H1 (cell line): ENCODE data around the gene ATP11A. TPM values are rescaled to one million over a fixed set of nuclear protein-coding genes. Genes with fewer than 3 reads are reported as not detected.

Experiments used
- CTCF ChIA-PET: fragments of 300-600 bp; sonication (Branson Sonifier 250); formaldehyde crosslinking; loops from one replicate; lab custom pipeline; 2021; ENCODE audit not compliant: partially characterized antibody; lab: Charles Lee
- POLR2A ChIA-PET: fragments of 300-600 bp; sonication (Branson Sonifier 250); formaldehyde crosslinking; loops from one replicate; lab custom pipeline; 2021; ENCODE audit warnings: inconsistent platforms; ENCODE audit not compliant: partially characterized antibody; lab: Charles Lee
- DNase-seq, 2 experiments: peaks; one replicate each; pipeline versions ENCODE4 v3.0.0 to v3.0.0-alpha.2; 2010 to 2022; ENCODE audit warnings: low spot score in 2 of 2, low read depth in 1 of 2, mixed read lengths in 1 of 2
- FAIRE-seq: peaks from 2 replicates; lab custom pipeline; 2011; peaks lifted over from hg19 to GRCh38; lab: Jason Lieb, UNC
- H2AFZ ChIP-seq: 2 replicates; pipeline ENCODE4 v1.8.1; 2012; ENCODE audit warnings: low read length, inconsistent platforms
- H2AK5ac ChIP-seq: 2 replicates; pipeline ENCODE4 v1.6.1; 2013; ENCODE audit warnings: low read depth, low read length
- H2BK120ac ChIP-seq: replicated peaks from 2 replicates; pipeline ENCODE3; 2013; ENCODE audit warnings: low read depth, low read length, inconsistent platforms
- H2BK12ac ChIP-seq: 2 replicates; pipeline ENCODE4 v1.6.1; 2013; ENCODE audit warnings: low read depth, low read length
- H2BK15ac ChIP-seq: 2 replicates; pipeline ENCODE4 v1.6.1; 2013; ENCODE audit warnings: low read length
- H2BK20ac ChIP-seq: 2 replicates; pipeline ENCODE4 v1.6.1; 2013; ENCODE audit warnings: low read length
- H2BK5ac ChIP-seq: 2 replicates; pipeline ENCODE4 v1.6.1; 2013; ENCODE audit warnings: low read depth, low read length
- H3K14ac ChIP-seq: 2 replicates; pipeline ENCODE4 v1.6.1; 2013; ENCODE audit warnings: inconsistent platforms; ENCODE audit not compliant: insufficient read length
- H3K18ac ChIP-seq: 2 replicates; pipeline ENCODE4 v1.6.1; 2013; ENCODE audit warnings: low read length; ENCODE audit errors: extremely low read depth
- H3K23ac ChIP-seq: 2 replicates; pipeline ENCODE4 v1.6.1; 2013; ENCODE audit warnings: inconsistent platforms; ENCODE audit not compliant: insufficient read length
- H3K23me2 ChIP-seq: 2 replicates; pipeline ENCODE4 v1.6.1; 2013; ENCODE audit warnings: low read depth, low read length
- H3K27ac ChIP-seq: 2 replicates; pipeline ENCODE4 v1.6.1; 2011; ENCODE audit warnings: low read depth, low read length, inconsistent platforms
- H3K27me3 ChIP-seq, 4 experiments: replicated peaks in 1 of 4; 1 replicate in 1 of 4; 2 replicates in 3 of 4; pipeline versions ENCODE4 v1.6.1 to v1.8.1; 2011 to 2013; ENCODE audit warnings: low read length in 3 of 4, mild to moderate bottlenecking in 3 of 4, inconsistent platforms in 2 of 4, mixed read lengths in 2 of 4, moderate library complexity in 1 of 4; ENCODE audit not compliant: control insufficient read depth in 3 of 4, insufficient read depth in 3 of 4; ENCODE audit errors: extremely low read depth in 1 of 4
- H3K36me3 ChIP-seq, 4 experiments: 2 replicates each; pipeline versions ENCODE4 v1.6.1 to v1.8.1; 2011 to 2013; ENCODE audit warnings: mild to moderate bottlenecking in 4 of 4, low read length in 3 of 4, moderate library complexity in 2 of 4, control low read depth in 1 of 4, inconsistent platforms in 1 of 4; ENCODE audit not compliant: insufficient read depth in 4 of 4, control insufficient read depth in 2 of 4
- H3K4ac ChIP-seq: replicated peaks from 2 replicates; pipeline ENCODE3; 2013; ENCODE audit warnings: low read length, low read depth, mixed read lengths, inconsistent platforms; ENCODE audit not compliant: insufficient read length
- H3K4me1 ChIP-seq, 4 experiments: replicated peaks in 1 of 4; 1 replicate in 1 of 4; 2 replicates in 3 of 4; pipeline versions ENCODE4 v1.6.1 to v1.8.1; 2011 to 2013; ENCODE audit warnings: low read length in 3 of 4, inconsistent platforms in 2 of 4, mixed read lengths in 1 of 4; ENCODE audit not compliant: insufficient read depth in 4 of 4, control insufficient read depth in 3 of 4
- H3K4me2 ChIP-seq, 2 experiments: 2 replicates each; pipeline versions ENCODE4 v1.6.1 to v1.8.1; 2011 to 2013; ENCODE audit warnings: low read depth in 2 of 2, low read length in 2 of 2, control low read depth in 1 of 2, inconsistent platforms in 1 of 2, mild to moderate bottlenecking in 1 of 2; ENCODE audit not compliant: insufficient read depth in 1 of 2
- H3K4me3 ChIP-seq, 4 experiments: fragments of 200-600, 300-600 bp in 1 of 4; sonication (generic), shearing (Covaris generic), sonication (Bioruptor Twin) in 1 of 4; 2 replicates each; pipeline versions ENCODE4 v1.5.1 to v1.8.1; 2011 to 2016; ENCODE audit warnings: low read length in 4 of 4, low read depth in 3 of 4, control low read depth in 2 of 4, inconsistent platforms in 2 of 4, mild to moderate bottlenecking in 2 of 4, mixed read lengths in 1 of 4, moderate library complexity in 1 of 4; ENCODE audit not compliant: insufficient read depth in 2 of 4; ENCODE audit errors: extremely low read depth in 1 of 4
- H3K56ac ChIP-seq: replicated peaks from 2 replicates; pipeline ENCODE3; 2013; ENCODE audit warnings: low read depth, mild to moderate bottlenecking, mixed read lengths, low read length, inconsistent platforms; ENCODE audit not compliant: insufficient read length
- H3K79me1 ChIP-seq: 2 replicates; pipeline ENCODE4 v1.6.1; 2013; ENCODE audit warnings: low read depth, low read length, control low read depth
- H3K79me2 ChIP-seq, 2 experiments: 2 replicates each; pipeline versions ENCODE4 v1.6.1 to v1.8.1; 2012 to 2013; ENCODE audit warnings: low read length in 2 of 2, mild to moderate bottlenecking in 2 of 2, inconsistent platforms in 1 of 2; ENCODE audit not compliant: insufficient read depth in 2 of 2, control insufficient read depth in 1 of 2
- H3K9ac ChIP-seq, 4 experiments: replicated peaks in 1 of 4; 1 replicate in 1 of 4; 2 replicates in 3 of 4; pipeline versions ENCODE4 v1.6.1 to v1.8.1; 2011 to 2013; ENCODE audit warnings: low read depth in 3 of 4, low read length in 3 of 4, control low read depth in 2 of 4, mild to moderate bottlenecking in 2 of 4, moderate library complexity in 2 of 4, inconsistent platforms in 1 of 4; ENCODE audit errors: extremely low read depth in 1 of 4
- H3K9me3 ChIP-seq, 2 experiments: 2 replicates each; pipeline versions ENCODE4 v1.6.1 to v1.8.1; 2012 to 2013; ENCODE audit warnings: mild to moderate bottlenecking in 2 of 2, moderate library complexity in 2 of 2, control low read depth in 1 of 2, inconsistent platforms in 1 of 2, low read depth in 1 of 2, low read length in 1 of 2, mixed read lengths in 1 of 2; ENCODE audit not compliant: insufficient read depth in 2 of 2
- H4K20me1 ChIP-seq, 2 experiments: replicated peaks in 1 of 2; 2 replicates each; pipeline versions ENCODE3 to v1.8.1; 2011 to 2013; ENCODE audit warnings: inconsistent platforms in 2 of 2, low read length in 2 of 2, mild to moderate bottlenecking in 1 of 2; ENCODE audit not compliant: insufficient read depth in 2 of 2, control insufficient read depth in 1 of 2
- H4K5ac ChIP-seq: 2 replicates; pipeline ENCODE4 v1.6.1; 2013; ENCODE audit warnings: low read length, low read depth, mixed read lengths, inconsistent platforms; ENCODE audit not compliant: insufficient read length
- H4K8ac ChIP-seq: 2 replicates; pipeline ENCODE4 v1.8.0; 2013; ENCODE audit warnings: mild to moderate bottlenecking, moderate library complexity, low read length, inconsistent platforms; ENCODE audit not compliant: insufficient read depth; ENCODE audit errors: extremely low read depth
- H4K91ac ChIP-seq: replicated peaks from 2 replicates; pipeline ENCODE3; 2013; ENCODE audit warnings: low read length, mixed read lengths, inconsistent platforms; ENCODE audit not compliant: insufficient read length
- BACH1 ChIP-seq: IDR thresholded peaks from 2 replicates; pipeline ENCODE4 v1.6.1; 2012; ENCODE audit warnings: low read length, improper control_type of control experiment
- CEBPB ChIP-seq: IDR thresholded peaks from 2 replicates; pipeline ENCODE4 v1.6.1; 2012; ENCODE audit warnings: low read depth, low read length
- TBP ChIP-seq: IDR thresholded peaks from 2 replicates; pipeline ENCODE4 v1.6.1; 2011; ENCODE audit warnings: low read depth, low read length, improper control_type of control experiment
- WGBS, 2 experiments: shearing (Covaris generic) in 1 of 2; methylation state at CpG; one replicate each; pipeline versions ENCODE4 v1.1.6 to v1.1.7; 2013 to 2015; ENCODE audit warnings: low lambda C conversion rate in 2 of 2, mixed read lengths in 2 of 2, inconsistent platforms in 1 of 2, low coverage in 1 of 2, missing lambda C conversion rate in 1 of 2; ENCODE audit not compliant: insufficient replicate concordance in 2 of 2, insufficient coverage in 1 of 2, insufficient read length in 1 of 2; ENCODE audit errors: extremely low coverage in 1 of 2, missing lambda C conversion rate in 1 of 2; 5-methylcytosine and 5-hydroxymethylcytosine counted together
- polyA plus RNA-seq, 7 experiments: library from polyadenylated mRNA; depleted of rRNA in 3 of 7; stranded (reverse) in 5 of 7; unstranded in 2 of 7; fragments of >200 nt in 5 of 7; fragments of 200-250 nt in 2 of 7; gene quantifications; 1 replicate in 5 of 7; 2 replicates in 1 of 7; 4 replicates in 1 of 7; pipeline versions ENCODE4 v1.2.1 to v1.2.3, GENCODE V29; 2011 to 2013; ENCODE audit warnings: missing spikeins in 2 of 7, mixed read lengths in 2 of 7
- total RNA-seq: library from RNA; stranded (reverse); fragmentation: NEBNext Ultra II Directional; extraction: Animal tissue kit (Norgen Biotek cat#: 25700); gene quantifications from 2 replicates; pipeline ENCODE4 v1.2.1, GENCODE V29; 2021
- TF ChIP-seq, protein P1 (sequence below), 3 experiments: IDR thresholded peaks; 1 replicate in 2 of 3; 2 replicates in 1 of 3; pipeline versions ENCODE4 v1.5.1 to v1.6.1; 2011; ENCODE audit warnings: low read length in 3 of 3, mild to moderate bottlenecking in 3 of 3, inconsistent platforms in 2 of 3, low read depth in 1 of 3, moderate library complexity in 1 of 3; ENCODE audit not compliant: insufficient read depth in 1 of 3; ENCODE audit errors: control extremely low read depth in 1 of 3
- TF ChIP-seq, protein P2 (sequence below): IDR thresholded peaks from 2 replicates; pipeline ENCODE4 v1.6.1; 2012; ENCODE audit warnings: inconsistent platforms
- TF ChIP-seq, protein P3 (sequence below): IDR thresholded peaks from 2 replicates; pipeline ENCODE4 v1.6.1; 2012; ENCODE audit warnings: low read length, inconsistent platforms
- TF ChIP-seq, protein P4 (sequence below): IDR thresholded peaks from 2 replicates; pipeline ENCODE4 v1.6.1; 2012; ENCODE audit warnings: inconsistent platforms

ATP11A gene
- total and polyA plus RNA-seq, 2 of the 8 experiments (the other 6 are each of a cell fraction or from before 2014, with no cell fraction given), result 28.8 to 72.9 TPM

DNA sequence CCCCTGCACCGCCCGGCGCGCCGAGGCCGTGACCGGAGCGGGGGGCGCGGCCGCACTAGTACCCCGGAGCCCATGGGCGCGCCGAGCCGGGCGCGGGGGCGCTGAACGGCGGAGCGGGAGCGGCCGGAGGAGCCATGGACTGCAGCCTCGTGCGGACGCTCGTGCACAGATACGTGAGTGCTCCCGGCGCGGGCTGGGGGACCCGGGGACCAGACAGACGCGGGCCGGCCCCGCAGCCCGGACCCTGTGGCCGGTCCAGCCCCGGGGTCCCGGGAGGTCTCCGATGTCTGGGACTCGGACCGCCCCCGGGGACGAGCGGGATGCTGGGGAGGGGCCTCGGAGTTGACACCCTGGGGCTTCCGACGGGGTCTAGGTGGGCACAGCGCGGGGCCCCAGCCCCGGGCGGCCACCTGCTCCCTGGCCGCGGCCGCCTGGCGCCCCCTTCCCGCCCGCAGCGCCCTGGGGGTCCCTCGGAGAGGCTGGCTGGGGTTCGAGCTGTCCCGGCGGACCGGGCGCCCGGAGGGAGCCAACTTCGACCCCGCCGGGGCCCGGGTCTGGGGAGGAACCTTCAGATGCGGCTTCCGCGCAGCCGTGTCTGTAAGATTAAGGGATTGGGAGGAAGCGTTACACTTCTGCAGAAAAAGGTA is 568 bp downstream of the ATP11A start:
- Histone ChIP-seq H3K27me3 (peaks cover 0 to 2% (median 0%) of the 10 kb centered on the region in 4 experiments; a peak in 3 of 7 replicates), H3K18ac (no peak overlapping the region; the same call in 1 of the 2 replicates), H3K27ac (no peak overlapping the region), H3K9me3 (no peaks in the 10 kb centered on the region), H2BK12ac (no peak overlapping the region), H4K91ac (no peak overlapping the region), H3K14ac (no peak overlapping the region), H3K4me2 (peak overlapping the region; percentile 64 to 87), H2BK15ac (no peak overlapping the region), H2BK120ac (no peak overlapping the region), H3K79me1 (peaks cover 12% of the 10 kb centered on the region), H3K56ac (no peak overlapping the region), H3K4me3 (peak overlapping the region; percentile 48 to 79 (median 72)), H3K9ac (peak overlapping the region; percentile 30 to 91 (median 50); a peak in 6 of 7 replicates), H4K20me1 (peaks cover 4 to 8% of the 10 kb centered on the region in 2 experiments), H3K23ac (no peak overlapping the region), H3K79me2 (peaks cover 6 to 46% of the 10 kb centered on the region in 2 experiments; a peak in 3 of 4 replicates), H2AK5ac (no peak overlapping the region), H3K4ac (no peak overlapping the region), H3K4me1 (peaks cover 3 to 31% (median 18%) of the 10 kb centered on the region in 4 experiments), H2AFZ (no peak overlapping the region), H2BK20ac (no peak overlapping the region), H2BK5ac (no peak overlapping the region), H4K5ac (no peak overlapping the region), H4K8ac (peak overlapping the region; percentile 78; the same call in 1 of the 2 replicates), H3K23me2 (peaks cover 5% of the 10 kb centered on the region; the same call in 1 of the 2 replicates), H3K36me3 (no peaks in the 10 kb centered on the region)
- no peak for FAIRE-seq
- no peak for DNase-seq
- 1% methylated on average over 49 of the region's 77 CpGs; no CpG with 5 or more reads in 1 of the 2 experiments for WGBS, 2 experiments
- ChIA-PET CTCF (no interaction called here), POLR2A (interaction anchor here (1.2 kb wide), 1 partner anchor 9 kb away, joined by 3 read pairs; no protein-coding TSS in a partner anchor)
- no peak for TF ChIP-seq BACH1
- TF ChIP-seq, protein P1, sequence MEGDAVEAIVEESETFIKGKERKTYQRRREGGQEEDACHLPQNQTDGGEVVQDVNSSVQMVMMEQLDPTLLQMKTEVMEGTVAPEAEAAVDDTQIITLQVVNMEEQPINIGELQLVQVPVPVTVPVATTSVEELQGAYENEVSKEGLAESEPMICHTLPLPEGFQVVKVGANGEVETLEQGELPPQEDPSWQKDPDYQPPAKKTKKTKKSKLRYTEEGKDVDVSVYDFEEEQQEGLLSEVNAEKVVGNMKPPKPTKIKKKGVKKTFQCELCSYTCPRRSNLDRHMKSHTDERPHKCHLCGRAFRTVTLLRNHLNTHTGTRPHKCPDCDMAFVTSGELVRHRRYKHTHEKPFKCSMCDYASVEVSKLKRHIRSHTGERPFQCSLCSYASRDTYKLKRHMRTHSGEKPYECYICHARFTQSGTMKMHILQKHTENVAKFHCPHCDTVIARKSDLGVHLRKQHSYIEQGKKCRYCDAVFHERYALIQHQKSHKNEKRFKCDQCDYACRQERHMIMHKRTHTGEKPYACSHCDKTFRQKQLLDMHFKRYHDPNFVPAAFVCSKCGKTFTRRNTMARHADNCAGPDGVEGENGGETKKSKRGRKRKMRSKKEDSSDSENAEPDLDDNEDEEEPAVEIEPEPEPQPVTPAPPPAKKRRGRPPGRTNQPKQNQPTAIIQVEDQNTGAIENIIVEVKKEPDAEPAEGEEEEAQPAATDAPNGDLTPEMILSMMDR (IDR thresholded peaks at IDR 0.05; ENCODE audit: control extremely low read depth in 1 of 3, insufficient read depth in 1 of 3, low read depth in 1 of 3, low read length in 3 of 3), result no peak
- no peak for TF ChIP-seq CEBPB
- TF ChIP-seq, protein P2, sequence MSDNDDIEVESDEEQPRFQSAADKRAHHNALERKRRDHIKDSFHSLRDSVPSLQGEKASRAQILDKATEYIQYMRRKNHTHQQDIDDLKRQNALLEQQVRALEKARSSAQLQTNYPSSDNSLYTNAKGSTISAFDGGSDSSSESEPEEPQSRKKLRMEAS, result peak; percentile 62; the same call in 1 of the 2 replicates
- TF ChIP-seq, protein P3, sequence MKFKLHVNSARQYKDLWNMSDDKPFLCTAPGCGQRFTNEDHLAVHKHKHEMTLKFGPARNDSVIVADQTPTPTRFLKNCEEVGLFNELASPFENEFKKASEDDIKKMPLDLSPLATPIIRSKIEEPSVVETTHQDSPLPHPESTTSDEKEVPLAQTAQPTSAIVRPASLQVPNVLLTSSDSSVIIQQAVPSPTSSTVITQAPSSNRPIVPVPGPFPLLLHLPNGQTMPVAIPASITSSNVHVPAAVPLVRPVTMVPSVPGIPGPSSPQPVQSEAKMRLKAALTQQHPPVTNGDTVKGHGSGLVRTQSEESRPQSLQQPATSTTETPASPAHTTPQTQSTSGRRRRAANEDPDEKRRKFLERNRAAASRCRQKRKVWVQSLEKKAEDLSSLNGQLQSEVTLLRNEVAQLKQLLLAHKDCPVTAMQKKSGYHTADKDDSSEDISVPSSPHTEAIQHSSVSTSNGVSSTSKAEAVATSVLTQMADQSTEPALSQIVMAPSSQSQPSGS, result no peak
- TF ChIP-seq TBP, result no peak
- TF ChIP-seq, protein P4, sequence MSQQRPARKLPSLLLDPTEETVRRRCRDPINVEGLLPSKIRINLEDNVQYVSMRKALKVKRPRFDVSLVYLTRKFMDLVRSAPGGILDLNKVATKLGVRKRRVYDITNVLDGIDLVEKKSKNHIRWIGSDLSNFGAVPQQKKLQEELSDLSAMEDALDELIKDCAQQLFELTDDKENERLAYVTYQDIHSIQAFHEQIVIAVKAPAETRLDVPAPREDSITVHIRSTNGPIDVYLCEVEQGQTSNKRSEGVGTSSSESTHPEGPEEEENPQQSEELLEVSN, result peak; percentile 34
